K562 (cell line): Measurements from ENCODE around the gene COP1. TPM values are rescaled to one million over a fixed set of nuclear protein-coding genes. Genes with fewer than 3 reads are reported as not detected.

Experiments
- ATAC-seq: fragments of 200-7000 bp; cut with Tn5 transposase; 3 replicates; pipeline ENCODE4 v1.9.1; 2020; ENCODE audit warnings: moderate library complexity
- BruUV-seq: library from RNA; stranded (reverse); fragments of 400-500 nt; replicated peaks from 2 replicates; lab custom pipeline; 2021; lab: Mats Ljungman, UMichigan
- CTCF ChIA-PET: fragments of 300-600 bp; formaldehyde crosslinking; extraction: SDS; loops from one replicate; lab custom pipeline; 2021; ENCODE audit warnings: low intra/inter-chr PET ratio; lab: Yijun Ruan, JAX
- POLR2A ChIA-PET: fragments of 300-600, 350-650 bp; sonication (Branson Sonifier 250); formaldehyde crosslinking; extraction: SDS; loops from one replicate; lab custom pipeline; 2021; ENCODE audit warnings: antibody characterized with exemption, inconsistent platforms; lab: Yijun Ruan, JAX
- DNase-seq, 4 experiments: peaks; one replicate each; pipeline versions ENCODE4 v3.0.0 to v3.0.0-alpha.2; 2011 to 2018; ENCODE audit warnings: low spot score in 3 of 4, mixed read lengths in 3 of 4; ENCODE audit errors: extremely low read depth in 1 of 4
- FAIRE-seq: peaks from 2 replicates; lab custom pipeline; 2011; peaks lifted over from hg19 to GRCh38; lab: Jason Lieb, UNC
- H2AFZ ChIP-seq: 2 replicates; pipeline ENCODE4 v1.6.0; 2011; ENCODE audit warnings: low read depth, low read length, control low read depth, inconsistent platforms
- H3K27ac ChIP-seq: fragments of 200-600 bp; 3 replicates; pipeline ENCODE4 v1.8.0; 2011; ENCODE audit warnings: low read depth, mild to moderate bottlenecking, control low read depth, inconsistent platforms, low read length, moderate library complexity, mixed read lengths; ENCODE audit errors: extremely low read depth
- H3K27me3 ChIP-seq, 2 experiments: fragments of 300-600 bp in 1 of 2; 2 replicates in 1 of 2; 3 replicates in 1 of 2; pipeline versions ENCODE4 v1.6.0 to v1.8.0; 2011; ENCODE audit warnings: inconsistent platforms in 2 of 2, low read length in 2 of 2, mild to moderate bottlenecking in 1 of 2, mixed read lengths in 1 of 2, moderate library complexity in 1 of 2; ENCODE audit not compliant: control insufficient read depth in 2 of 2, insufficient read depth in 2 of 2
- H3K36me3 ChIP-seq: fragments of 300-600 bp; 3 replicates; pipeline ENCODE4 v1.8.0; 2011; ENCODE audit warnings: mild to moderate bottlenecking, low read length, inconsistent platforms; ENCODE audit not compliant: control insufficient read depth, insufficient read depth
- H3K4me1 ChIP-seq, 2 experiments: fragments of 200-600 bp in 1 of 2; replicated peaks in 1 of 2; 2 replicates in 1 of 2; 3 replicates in 1 of 2; pipeline versions ENCODE4 v1.5.1 to v1.8.0; 2011; ENCODE audit warnings: inconsistent platforms in 2 of 2, low read length in 2 of 2, mild to moderate bottlenecking in 1 of 2, mixed read lengths in 1 of 2, moderate library complexity in 1 of 2; ENCODE audit not compliant: control insufficient read depth in 2 of 2, insufficient read depth in 2 of 2
- H3K4me2 ChIP-seq: 2 replicates; pipeline ENCODE4 v1.6.1; 2011; ENCODE audit warnings: low read length, control low read depth, inconsistent platforms, mixed read lengths; ENCODE audit not compliant: insufficient read depth
- H3K4me3 ChIP-seq: fragments of 200-600 bp; sonication (generic), shearing (Covaris generic); 2 replicates; pipeline ENCODE4 v1.5.1; 2016; ENCODE audit warnings: control low read depth, inconsistent platforms
- H3K79me2 ChIP-seq: fragments of 200-600 bp; 3 replicates; pipeline ENCODE4 v1.8.0; 2011; ENCODE audit warnings: low read length, inconsistent platforms; ENCODE audit not compliant: control insufficient read depth, insufficient read depth
- H3K9ac ChIP-seq, 2 experiments: 2 replicates each; pipeline versions ENCODE4 v1.6.0 to v1.6.1; 2011; ENCODE audit warnings: low read depth in 2 of 2, low read length in 2 of 2, control low read depth in 1 of 2, inconsistent platforms in 1 of 2, mild to moderate bottlenecking in 1 of 2, mixed read lengths in 1 of 2; ENCODE audit not compliant: insufficient read depth in 1 of 2
- H3K9me1 ChIP-seq: one replicate; pipeline ENCODE4 v1.6.0; 2011; ENCODE audit warnings: inconsistent platforms, mild to moderate bottlenecking, low read length, moderate library complexity; ENCODE audit not compliant: control insufficient read depth, insufficient read depth
- H3K9me3 ChIP-seq: replicated peaks from 2 replicates; pipeline ENCODE4 v1.5.1; 2011; ENCODE audit warnings: low read depth, low read length, inconsistent platforms; ENCODE audit not compliant: control insufficient read depth, insufficient read depth
- H4K20me1 ChIP-seq: replicated peaks from 2 replicates; pipeline ENCODE4 v1.6.1; 2011; ENCODE audit warnings: low read length, inconsistent platforms, mixed read lengths; ENCODE audit not compliant: control insufficient read depth, insufficient read depth
- FOXP4 ChIP-seq: sonication (generic); formaldehyde crosslinking; IDR thresholded peaks from 2 replicates; pipeline ENCODE4 v1.8.0; 2022; ENCODE audit warnings: mild to moderate bottlenecking, missing genetic modification reagents, borderline replicate concordance
- PATZ1 ChIP-seq: fragments of 250-450 bp; sonication (Bioruptor Pico); IDR thresholded peaks from 2 replicates; pipeline ENCODE4 v1.5.0; 2020; ENCODE audit warnings: mild to moderate bottlenecking, borderline replicate concordance
- ZBTB40 ChIP-seq, 2 experiments: fragments of 450-650 bp in 1 of 2; sonication (generic) in 1 of 2; formaldehyde crosslinking in 1 of 2; IDR thresholded peaks; 2 replicates each; pipeline versions ENCODE4 v1.7.1 to v1.9.0; 2016 to 2022; ENCODE audit warnings: inconsistent platforms in 1 of 2, mild to moderate bottlenecking in 1 of 2, missing genetic modification reagents in 1 of 2
- ZNF232 ChIP-seq: sonication (generic); formaldehyde crosslinking; IDR thresholded peaks from 2 replicates; pipeline ENCODE4 v1.8.0; 2022; ENCODE audit warnings: mild to moderate bottlenecking, missing genetic modification reagents
- ZNF408 ChIP-seq: fragments of 250-450 bp; sonication (Bioruptor Pico); IDR thresholded peaks from 2 replicates; pipeline ENCODE4 v1.4.0; 2020; ENCODE audit warnings: low read depth, mild to moderate bottlenecking, moderate library complexity
- ZNF57 ChIP-seq: fragments of 450-650 bp; formaldehyde crosslinking; IDR thresholded peaks from 2 replicates; pipeline ENCODE4 v1.4.0; 2020; ENCODE audit warnings: mild to moderate bottlenecking, moderate library complexity
- ZNF766 ChIP-seq: fragments of 200-800 bp; sonication (Bioruptor generic); conservative IDR thresholded peaks from 2 replicates; pipeline ENCODE4 v1.6.1; 2016; ENCODE audit warnings: missing genetic modification characterization, missing compliant biosample characterization
- WGBS: fragments of 100-300 bp; shearing (Covaris generic); methylation state at CpG from one replicate; pipeline ENCODE4 v1.1.6; 2016; ENCODE audit warnings: low coverage, mixed read lengths; ENCODE audit not compliant: insufficient coverage; ENCODE audit errors: missing lambda C conversion rate; 5-methylcytosine and 5-hydroxymethylcytosine counted together
- in situ Hi-C: fragments of 300-500 bp; cut with MboI; formaldehyde crosslinking; loops from 4 replicates; pipeline ENCODE4 v1.15.0; 2018; ENCODE audit warnings: inconsistent platforms, mixed read lengths
- intact Hi-C: fragments of 100-400 bp; cut with micrococcal nuclease; formaldehyde crosslinking; loops from 2 replicates; pipeline ENCODE4 v1.14.2; 2022
- polyA plus RNA-seq, 8 experiments: library from polyadenylated mRNA; depleted of rRNA in 4 of 8; stranded (reverse) in 5 of 8; unstranded in 3 of 8; fragments of >200 nt; fragmentation: Nextera tagmentation in 2 of 8; fragmentation: Illumina TruSeq in 1 of 8; extraction: Ambion mirVana in 2 of 8; extraction: Trizol in 1 of 8; gene quantifications; 2 replicates each; pipeline versions ENCODE4 v1.2.1 to v1.2.3, GENCODE V29; 2011 to 2014; ENCODE audit warnings: inconsistent platforms in 1 of 8, missing spikeins in 1 of 8
- total RNA-seq, 7 experiments: library from RNA; depleted of rRNA in 6 of 7; stranded (reverse); fragments of >200 nt in 6 of 7; fragmentation: Illumina TruSeq in 2 of 7; extraction: Trizol in 2 of 7; gene quantifications; 2 replicates each; pipeline versions ENCODE4 v1.2.1 to v1.2.3, GENCODE V29; 2011 to 2021; ENCODE audit warnings: low replicate concordance in 1 of 7

The COP1 gene
- total and polyA plus RNA-seq, 9 of the 15 experiments (the other 6 are each of a cell fraction or from before 2014, with no cell fraction given) = 25.8 to 77.7 (median 58.6) TPM

- no TSS peak for BruUV-seq
- Histone ChIP-seq H3K9ac (no peak overlapping the region), H4K20me1 (no peaks in the 10 kb centered on the region), H3K27me3 (no peaks in the 10 kb centered on the region), H2AFZ (no peak overlapping the region), H3K4me2 (no peak overlapping the region), H3K36me3 (peaks cover 11% of the 10 kb centered on the region; the same call in 1 of the 3 replicates), H3K79me2 (no peaks in the 10 kb centered on the region), H3K4me1 (no peaks in the 10 kb centered on the region), H3K4me3 (no peak overlapping the region), H3K27ac (no peak overlapping the region), H3K9me1 (no peaks in the 10 kb centered on the region), H3K9me3 (no peaks in the 10 kb centered on the region)
- ChIA-PET CTCF (no interaction called here), POLR2A (no interaction called here)
- no peak for ATAC-seq
- WGBS = 74% methylated on average over 1 of the region's 1 CpG
- in situ Hi-C loops = no loop called here
- FAIRE-seq = no peak
- intact Hi-C loops = no loop called here
- DNase-seq = no peak
- TF ChIP-seq ZNF766 (CRISPR knock-in tag) = no peak
- TF ChIP-seq ZBTB40 (IDR thresholded peaks at IDR 0.05) = no peak
- TF ChIP-seq ZBTB40 (CRISPR knock-in tag; IDR thresholded peaks at IDR 0.05) = no peak
- TF ChIP-seq FOXP4 = no peak
- no peak for TF ChIP-seq ZNF408 (CRISPR knock-in tag)
- TF ChIP-seq ZNF232 (CRISPR knock-in tag) = no peak
- TF ChIP-seq ZNF57 (CRISPR knock-in tag) = no peak
- TF ChIP-seq PATZ1 (CRISPR knock-in tag) = no peak
Observed at GRCh38 chr1:175976865-175977642, 230.0 kb downstream of the COP1 start.
